ENCODE measurements around the gene KDM6A.
A peak's percentile ranks its signal among the peaks of the same experiment; 100 is the strongest.
"Not testable (repeated sequence)": the region's sequence is repeated elsewhere in the genome, so short reads cannot be mapped to it uniquely, and the experiment has no call there.

The KDM6A gene

DNA sequence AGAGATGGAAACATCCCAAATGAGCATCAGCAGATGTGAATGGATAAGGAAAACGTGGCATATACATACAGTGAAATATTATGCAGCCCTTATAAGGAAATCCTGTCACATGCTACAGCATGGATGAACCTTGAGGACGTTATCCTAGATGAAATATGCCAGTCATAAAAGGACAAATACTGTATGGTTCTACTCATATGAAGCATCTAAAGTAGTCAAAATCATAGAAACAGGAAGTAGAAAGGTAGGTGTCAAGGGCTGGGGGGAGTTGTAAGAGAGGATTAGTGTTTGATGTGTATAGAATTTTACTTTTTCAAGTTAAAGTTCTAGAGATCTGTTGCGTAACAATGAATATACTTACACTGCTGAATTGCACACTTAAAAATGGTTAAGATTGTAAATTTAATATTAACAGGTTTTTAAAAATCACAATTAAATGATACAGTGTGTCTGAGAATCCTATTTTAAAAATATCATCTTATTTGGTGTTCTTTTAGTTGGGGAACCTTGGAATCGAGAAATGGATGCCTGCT is 58.5 kb downstream of the KDM6A start:
- DNase-seq, result no peak

DNA sequence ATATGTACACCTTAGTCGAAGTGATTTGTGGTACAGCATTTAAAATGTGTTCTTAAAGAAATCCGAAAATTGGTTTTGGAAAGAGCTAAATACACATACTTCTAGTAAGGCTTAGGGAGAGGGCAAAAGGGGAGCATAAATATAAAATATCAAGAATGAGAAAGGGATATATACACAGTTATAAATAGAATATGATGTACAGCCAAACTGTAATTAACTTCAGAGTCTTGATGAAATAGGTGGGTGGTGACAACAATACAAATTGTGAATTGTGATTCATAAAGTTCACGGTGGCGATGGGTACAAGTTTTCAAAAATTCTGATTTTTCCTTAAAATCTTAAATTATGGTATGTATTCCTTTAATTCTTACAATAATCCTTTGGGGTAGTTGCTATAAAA is 62.2 kb downstream of the KDM6A start:
- DNase-seq, result no peak

GRCh38 chrX:44935640-44936039 is 62.7 kb downstream of the KDM6A start:
- DNase-seq, result no peak

DNA sequence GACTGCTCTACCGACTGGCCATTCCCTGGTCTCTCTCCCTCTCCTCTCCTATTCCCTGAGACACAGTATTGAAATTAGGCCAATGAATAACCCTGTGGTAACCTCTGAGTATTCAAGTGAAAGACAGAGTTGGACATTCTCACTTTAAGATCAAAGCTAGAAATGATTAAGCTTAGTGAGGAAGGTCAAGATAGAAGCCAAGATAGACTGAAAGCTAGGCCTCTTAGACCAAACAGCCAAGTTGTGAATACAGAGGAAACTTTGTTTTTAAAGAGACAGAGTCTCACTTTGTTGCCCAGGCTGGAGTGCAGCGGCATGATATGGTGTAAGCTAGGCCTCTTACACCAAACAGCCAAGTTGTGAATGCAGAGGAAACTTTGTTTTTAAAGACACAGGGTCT is 64.6 kb downstream of the KDM6A start:
- no peak for DNase-seq

DNA sequence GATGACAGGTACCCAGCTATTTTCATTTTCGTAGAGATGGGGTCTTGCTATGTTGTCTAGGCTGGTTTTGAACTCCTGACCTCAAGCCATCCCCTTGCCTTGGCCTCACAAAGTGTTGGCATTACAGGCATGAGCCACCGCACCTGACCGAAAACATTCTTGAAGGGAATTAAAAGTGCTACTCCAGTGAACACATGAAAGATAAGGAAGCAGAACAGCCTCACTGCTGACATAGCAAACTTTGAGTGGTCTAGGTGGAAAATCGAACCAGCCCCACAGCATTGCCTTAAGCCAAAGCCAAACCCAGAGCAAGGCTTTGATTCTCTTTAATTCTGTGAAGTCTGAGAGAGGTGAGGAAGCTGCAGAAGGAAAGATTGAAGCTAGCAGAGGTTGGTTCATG is 65.1 kb downstream of the KDM6A start:
- DNase-seq, result no peak

DNA sequence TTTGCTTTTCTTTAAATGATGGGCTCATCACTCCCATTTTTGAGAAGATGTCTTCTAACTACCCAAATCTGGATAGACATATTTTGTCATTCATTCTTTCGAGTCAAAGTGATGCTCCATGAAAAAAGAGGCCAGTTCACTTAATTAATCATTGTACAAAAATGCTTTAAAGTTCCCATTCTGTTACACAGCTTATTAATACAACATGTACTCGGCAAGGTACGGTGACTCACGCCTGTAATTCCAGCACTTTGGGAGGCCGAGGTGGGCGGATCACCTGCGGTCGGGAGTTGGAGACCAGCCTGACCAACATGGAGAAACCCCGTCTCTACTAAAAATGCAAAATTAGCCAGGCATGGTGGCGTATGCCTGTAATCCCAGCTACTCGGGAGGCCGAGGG is 67.6 kb downstream of the KDM6A start:
- not testable (repeated sequence) for DNase-seq

DNA sequence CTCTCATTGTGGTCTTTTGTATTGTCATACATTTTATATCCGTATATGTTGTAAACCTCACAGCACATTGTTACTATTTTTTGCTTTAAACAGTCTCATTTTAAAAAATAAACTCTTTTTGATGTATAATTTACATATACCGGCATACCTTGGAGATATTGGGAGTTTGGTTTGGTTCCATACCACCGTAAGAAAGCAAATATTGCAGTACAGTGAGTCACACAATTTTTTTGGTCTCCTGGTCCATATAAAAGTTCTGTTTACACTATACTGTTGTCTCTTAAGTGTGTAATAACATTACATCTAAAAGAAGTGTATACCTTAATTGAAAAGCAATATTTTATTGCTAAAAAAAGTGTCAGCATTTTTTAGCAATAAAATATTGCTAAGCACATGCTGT is 70.0 kb downstream of the KDM6A start:
- DNase-seq, result no peak

DNA sequence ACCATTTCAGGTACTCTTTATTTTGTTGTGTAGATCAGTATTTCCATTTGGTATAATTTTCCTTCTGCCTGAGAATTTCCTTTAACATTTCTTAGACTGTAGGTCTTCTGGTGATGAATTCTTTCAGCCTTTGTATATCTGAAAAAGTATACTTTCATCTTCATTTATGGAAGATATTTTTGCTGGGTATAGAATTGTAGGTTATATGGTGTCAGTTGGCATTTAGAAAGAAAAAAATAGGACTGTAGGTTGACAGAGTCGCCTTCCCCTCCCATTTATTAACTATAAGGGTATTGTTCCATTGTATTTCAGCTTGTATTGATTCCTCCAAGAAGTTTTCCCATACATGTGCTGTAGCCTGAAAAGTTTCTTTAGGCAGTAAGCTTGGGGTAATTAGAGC is 71.9 kb downstream of the KDM6A start:
- no peak for DNase-seq

- DNase-seq, result no peak
Observed at GRCh38 chrX:44945736-44946135, 72.7 kb downstream of the KDM6A start.

DNA sequence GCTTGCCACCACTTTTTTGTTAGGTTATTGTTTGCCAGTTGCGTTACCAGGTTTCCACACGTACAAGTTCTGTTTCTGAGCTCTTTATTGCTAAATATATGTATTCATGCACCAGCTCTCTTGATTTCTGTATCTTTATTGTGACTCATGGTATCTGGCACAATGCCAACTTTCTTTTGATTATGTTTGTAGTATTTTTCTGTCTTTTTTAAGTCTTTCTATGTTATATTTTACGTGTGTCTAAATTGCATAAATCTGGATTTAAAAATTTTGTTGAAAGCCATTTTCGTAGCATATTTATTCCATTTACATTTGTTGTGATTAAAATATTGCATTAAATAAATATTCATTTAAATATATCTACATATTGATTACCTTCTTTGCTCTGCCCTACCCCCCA is 73.8 kb downstream of the KDM6A start:
- DNase-seq, result no peak

DNA sequence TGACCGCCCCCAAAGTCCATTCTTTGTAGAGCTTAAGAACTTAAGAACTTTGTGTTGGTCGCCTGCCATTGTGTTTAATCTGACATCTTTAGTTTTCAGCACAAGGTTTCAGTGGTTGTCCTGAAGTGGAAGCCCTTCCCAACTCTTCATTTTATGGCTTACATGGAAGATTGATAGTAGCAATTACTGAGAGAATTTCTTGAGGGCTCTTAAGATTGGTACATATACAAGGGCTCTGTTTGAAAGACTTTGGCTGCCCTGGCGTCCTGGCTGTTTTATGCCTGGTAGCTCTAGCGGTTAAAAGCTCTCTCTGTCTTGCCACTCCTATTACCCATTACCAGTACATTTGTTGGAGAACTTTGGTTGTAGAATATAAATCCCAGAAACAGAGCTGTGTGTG is 75.0 kb downstream of the KDM6A start:
- DNase-seq, result no peak

- DNase-seq, result no peak
Observed at GRCh38 chrX:44948406-44948805, 75.4 kb downstream of the KDM6A start.

DNA sequence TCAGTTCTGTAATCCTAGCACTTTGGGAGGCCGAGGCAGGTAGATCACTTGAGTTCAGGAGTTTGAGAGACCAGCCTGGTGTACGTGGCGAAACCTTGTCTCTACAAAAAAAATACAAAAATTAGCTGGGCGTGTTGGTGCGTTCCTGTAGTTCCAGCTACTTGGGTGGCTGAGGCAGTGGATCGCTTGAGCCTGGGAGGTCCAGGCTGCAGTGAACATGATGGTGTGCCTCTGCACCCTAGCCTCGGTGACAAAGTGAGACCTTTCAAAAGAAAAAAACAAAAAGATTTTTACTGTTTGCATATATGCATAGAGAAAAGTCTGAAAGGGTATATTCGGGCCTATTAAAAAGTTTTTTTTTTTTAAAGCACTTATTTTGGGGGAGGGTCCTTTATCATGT is 76.1 kb downstream of the KDM6A start:
- no peak for DNase-seq

GRCh38 chrX:44950471-44951366 is 77.7 kb downstream of the KDM6A start:
- DNase-seq, result not testable (repeated sequence)

GRCh38 chrX:44951572-44952067 is 78.6 kb downstream of the KDM6A start:
- no peak for DNase-seq

- DNase-seq, result no peak
Observed at GRCh38 chrX:44952329-44953027, 79.5 kb downstream of the KDM6A start.

GRCh38 chrX:44953734-44954502 is 80.9 kb downstream of the KDM6A start:
- no peak for DNase-seq

GRCh38 chrX:44954562-44954961 is 81.6 kb downstream of the KDM6A start:
- no peak for DNase-seq

DNA sequence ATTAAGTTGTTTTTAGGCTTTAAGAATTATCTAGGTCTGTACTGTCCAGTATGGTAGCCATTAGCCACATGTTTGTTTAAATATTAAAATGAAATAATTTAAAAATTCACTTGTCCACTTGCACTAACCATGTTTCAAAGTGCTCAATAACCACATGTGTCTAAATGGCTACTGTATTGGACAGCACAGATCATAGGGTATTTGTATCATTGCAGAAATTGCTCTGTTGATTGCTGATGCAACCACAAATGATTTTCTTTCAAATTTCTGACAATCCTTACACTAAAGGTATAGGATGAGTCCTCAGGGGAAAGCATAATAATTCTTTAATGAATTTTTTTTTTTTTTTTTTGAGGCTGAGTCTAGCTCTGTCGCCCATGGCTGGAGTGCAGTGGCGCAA is 84.9 kb downstream of the KDM6A start:
- DNase-seq, result no peak

GRCh38 chrX:44958480-44958879 is 85.5 kb downstream of the KDM6A start:
- DNase-seq, result no peak

DNA sequence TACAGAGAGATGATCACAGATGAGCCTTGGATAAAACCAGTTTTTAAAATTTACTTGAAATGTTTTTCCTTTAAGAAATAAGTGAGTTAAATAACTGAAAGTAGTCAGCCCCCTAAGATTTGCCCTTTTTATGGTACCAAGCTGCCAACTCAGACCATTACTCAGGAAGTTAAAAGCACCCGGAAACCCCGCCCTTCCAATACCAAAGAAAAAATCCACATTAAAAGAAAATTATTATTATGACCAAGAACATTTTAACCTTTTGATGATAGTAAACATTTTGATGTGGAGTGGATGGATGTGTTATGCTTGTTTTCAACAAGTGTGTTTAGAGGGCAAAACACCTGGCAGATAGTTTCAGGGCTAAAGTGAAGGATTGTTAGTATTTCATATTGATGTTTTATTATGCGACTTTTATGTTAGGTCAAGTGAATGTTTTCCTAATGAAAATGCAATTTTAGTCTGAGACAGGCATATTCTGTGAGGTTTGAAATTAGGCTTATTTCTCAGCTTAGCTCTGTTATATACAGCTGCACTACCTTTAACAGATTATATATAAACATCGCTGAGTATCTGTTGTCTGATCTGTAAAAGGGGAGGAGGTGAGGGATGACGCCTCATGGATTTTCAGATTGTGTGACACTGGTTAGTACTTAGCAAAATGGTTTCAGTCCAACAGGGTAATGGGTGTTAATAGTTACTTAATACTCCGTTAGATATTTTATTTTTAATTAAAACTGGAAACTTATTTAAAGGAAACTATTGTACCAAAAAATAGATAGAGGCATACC is 89.0 kb downstream of the KDM6A start:
- DNase-seq, result peak in 1 of 2 donors; percentile 40

DNA sequence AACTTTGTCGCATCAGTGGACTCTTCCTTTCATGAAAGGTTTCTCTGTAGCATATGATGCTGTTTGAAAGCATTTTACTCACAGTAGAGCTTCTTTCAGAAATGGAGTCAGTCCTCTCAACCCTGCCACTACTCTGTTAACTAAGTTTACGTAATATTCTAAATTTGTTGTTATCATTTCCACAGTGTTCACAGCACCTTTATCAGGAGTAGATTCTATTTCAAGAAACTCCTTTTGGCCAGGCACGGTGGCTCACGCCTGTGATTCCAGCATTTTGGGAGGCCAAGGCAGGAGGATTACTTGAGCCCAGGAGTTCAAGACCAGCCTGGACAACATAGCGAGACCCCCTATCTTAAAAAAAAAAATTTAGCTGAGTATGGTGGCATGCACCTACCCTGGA is 90.0 kb downstream of the KDM6A start:
- no peak for DNase-seq
